K562 (cell line): ENCODE results near the gene SYN1. TPM values are rescaled to one million over a fixed set of nuclear protein-coding genes. Genes with fewer than 3 reads are reported as not detected.

Experiments
- AFF4 ChIP-seq: sonication (generic); formaldehyde crosslinking; IDR thresholded peaks from 2 replicates; pipeline ENCODE4 v1.8.0; 2023; ENCODE audit warnings: mild to moderate bottlenecking, missing genetic modification reagents
- BDP1 ChIP-seq: IDR thresholded peaks from 3 replicates; pipeline ENCODE4 v1.6.1; 2011; ENCODE audit not compliant: insufficient read length, insufficient read depth
- CXXC5 ChIP-seq: fragments of 250-450 bp; sonication (Bioruptor Pico); IDR thresholded peaks from 2 replicates; pipeline ENCODE4 v1.8.0; 2022; ENCODE audit warnings: inconsistent platforms, mild to moderate bottlenecking, moderate library complexity
- GTF3C2 ChIP-seq: IDR thresholded peaks from 3 replicates; pipeline ENCODE4 v1.6.1; 2011; ENCODE audit warnings: borderline replicate concordance, mild to moderate bottlenecking, moderate library complexity; ENCODE audit not compliant: insufficient read length; ENCODE audit errors: extremely low read depth
- HMG20B ChIP-seq: fragments of 250-450 bp; sonication (Bioruptor Pico); IDR thresholded peaks from 2 replicates; pipeline ENCODE4 v1.5.0; 2021; ENCODE audit warnings: mild to moderate bottlenecking
- ZBTB40 ChIP-seq, 2 experiments: fragments of 450-650 bp in 1 of 2; sonication (generic) in 1 of 2; formaldehyde crosslinking in 1 of 2; IDR thresholded peaks; 2 replicates each; pipeline versions ENCODE4 v1.7.1 to v1.9.0; 2016 to 2022; ENCODE audit warnings: inconsistent platforms in 1 of 2, mild to moderate bottlenecking in 1 of 2, missing genetic modification reagents in 1 of 2
- ZFP91 ChIP-seq: sonication (generic); formaldehyde crosslinking; IDR thresholded peaks from 2 replicates; pipeline ENCODE4 v1.8.0; 2022; ENCODE audit warnings: mild to moderate bottlenecking, missing genetic modification reagents
- polyA plus RNA-seq, 8 experiments: library from polyadenylated mRNA; depleted of rRNA in 4 of 8; stranded (reverse) in 5 of 8; unstranded in 3 of 8; fragments of >200 nt; fragmentation: Nextera tagmentation in 2 of 8; fragmentation: Illumina TruSeq in 1 of 8; extraction: Ambion mirVana in 2 of 8; extraction: Trizol in 1 of 8; gene quantifications; 2 replicates each; pipeline versions ENCODE4 v1.2.1 to v1.2.3, GENCODE V29; 2011 to 2014; ENCODE audit warnings: inconsistent platforms in 1 of 8, missing spikeins in 1 of 8
- total RNA-seq, 7 experiments: library from RNA; depleted of rRNA in 6 of 7; stranded (reverse); fragments of >200 nt in 6 of 7; fragmentation: Illumina TruSeq in 2 of 7; extraction: Trizol in 2 of 7; gene quantifications; 2 replicates each; pipeline versions ENCODE4 v1.2.1 to v1.2.3, GENCODE V29; 2011 to 2021; ENCODE audit warnings: low replicate concordance in 1 of 7

The SYN1 gene
- total and polyA plus RNA-seq, 9 of the 15 experiments (the other 6 are each of a cell fraction or from before 2014, with no cell fraction given) = 0.01 to 0.28 (median 0.18) TPM; not detected in 2

GRCh38 chrX:47619486-47620302 lies at the start of gene SYN1 (continued):
- TF ChIP-seq GTF3C2 (no peak), BDP1 (no peak), AFF4 (CRISPR knock-in tag) (peak; percentile 90; the same call in 1 of the 2 replicates), ZFP91 (CRISPR knock-in tag) (no peak), ZBTB40 (IDR thresholded peaks at IDR 0.05) (peak; percentile 46), ZBTB40 (CRISPR knock-in tag; IDR thresholded peaks at IDR 0.05) (no peak), CXXC5 (CRISPR knock-in tag) (peak; percentile 94), HMG20B (no peak)
